GM10847 (cell line): Measurements from ENCODE around the gene SGCD.

ENCODE experiments used
- POLR2A ChIP-seq: IDR thresholded peaks from 2 replicates; pipeline ENCODE4 v1.6.1; 2011; ENCODE audit not compliant: insufficient read length; ENCODE audit errors: extremely low read depth

Gene SGCD

GRCh38 chr5:156802501-156802900 is 475.5 kb downstream of the SGCD start:
- no peak for TF ChIP-seq POLR2A

- no peak for TF ChIP-seq POLR2A
Observed at GRCh38 chr5:156803404-156803803, 476.4 kb downstream of the SGCD start.

- no peak for TF ChIP-seq POLR2A
Observed at GRCh38 chr5:156812959-156813358, 486.0 kb downstream of the SGCD start.

GRCh38 chr5:156815988-156816599 is 489.1 kb downstream of the SGCD start:
- no peak for TF ChIP-seq POLR2A
